BE2C (cell line): ENCODE data around the gene ADAMTS4.

ENCODE experiments used
- DNase-seq: peaks from one replicate; pipeline ENCODE4 v3.0.0-alpha.2; 2020
- H3K27me3 ChIP-seq: fragments of 250-450 bp; sonication (Bioruptor Pico); 2 replicates; pipeline ENCODE4 v1.5.1; 2020; ENCODE audit warnings: mild to moderate bottlenecking
- H3K36me3 ChIP-seq: fragments of 250-450 bp; sonication (Bioruptor Pico); 2 replicates; pipeline ENCODE4 v1.5.1; 2020; ENCODE audit warnings: mild to moderate bottlenecking
- H3K4me1 ChIP-seq: fragments of 250-450 bp; sonication (Bioruptor Pico); 2 replicates; pipeline ENCODE4 v1.5.1; 2020
- H3K4me3 ChIP-seq: 2 replicates; pipeline ENCODE4 v1.5.1; 2011; ENCODE audit warnings: low read depth, low read length
- H3K9me3 ChIP-seq: fragments of 250-450 bp; sonication (Bioruptor Pico); 2 replicates; pipeline ENCODE4 v1.5.1; 2020
- CTCF ChIP-seq: IDR thresholded peaks from 2 replicates; pipeline ENCODE4 v1.5.1; 2012; ENCODE audit warnings: mild to moderate bottlenecking, low read depth, low read length

ADAMTS4 gene

GRCh38 chr1:161165742-161166668 lies 32.8 kb downstream of the ADAMTS4 start, which contains the start of gene PPOX:
Gene PPOX, plus strand, starts transcription at chr1:161166426. Its CDS starts 422 bp downstream, at chr1:161166848.
- peaks cover 7% of the 10 kb centered on the region for H3K36me3 ChIP-seq
- H3K27me3 ChIP-seq, result no peaks in the 10 kb centered on the region
- peak; percentile 96 for DNase-seq
- H3K4me1 ChIP-seq, result no peaks in the 10 kb centered on the region
- TF ChIP-seq CTCF, result peak; percentile 72
- H3K9me3 ChIP-seq, result no peaks in the 10 kb centered on the region
- H3K4me3 ChIP-seq, result peak within 1 kb of the TSS; percentile 84

GRCh38 chr1:161164901-161165610 lies 33.8 kb downstream of the ADAMTS4 start:
- H3K36me3 ChIP-seq, result no peaks in the 10 kb centered on the region; the same call in none of the 2 replicates

GRCh38 chr1:161163793-161164192 lies 35.1 kb downstream of the ADAMTS4 start:
- H3K27me3 ChIP-seq, result no peaks in the 10 kb centered on the region
- H3K4me3 ChIP-seq, result no peak overlapping the region
- TF ChIP-seq CTCF, result no peak
- no peaks in the 10 kb centered on the region; the same call in 1 of the 2 replicates for H3K4me1 ChIP-seq
- no peaks in the 10 kb centered on the region for H3K9me3 ChIP-seq
- H3K36me3 ChIP-seq, result no peaks in the 10 kb centered on the region; the same call in 1 of the 2 replicates
- DNase-seq, result no peak

More at GRCh38 chr1:161164901-161165610, 33.8 kb downstream of the ADAMTS4 start:
- TF ChIP-seq CTCF, result no peak
- peak overlapping the region; percentile 84 for H3K4me3 ChIP-seq
- no peak for DNase-seq
- H3K4me1 ChIP-seq, result no peaks in the 10 kb centered on the region
- H3K27me3 ChIP-seq, result no peaks in the 10 kb centered on the region
- no peaks in the 10 kb centered on the region for H3K9me3 ChIP-seq

- no peaks in the 10 kb centered on the region for H3K9me3 ChIP-seq
- DNase-seq, result no peak
- H3K27me3 ChIP-seq, result no peaks in the 10 kb centered on the region
- H3K4me1 ChIP-seq, result no peaks in the 10 kb centered on the region; the same call in 1 of the 2 replicates
- no peaks in the 10 kb centered on the region; the same call in 1 of the 2 replicates for H3K36me3 ChIP-seq
- no peak overlapping the region for H3K4me3 ChIP-seq
- no peak for TF ChIP-seq CTCF
Observed at GRCh38 chr1:161162806-161163205, 36.0 kb downstream of the ADAMTS4 start.

GRCh38 chr1:161162052-161162451 lies 36.8 kb downstream of the ADAMTS4 start:
- Histone ChIP-seq H3K36me3 (no peaks in the 10 kb centered on the region; the same call in 1 of the 2 replicates), H3K4me1 (no peaks in the 10 kb centered on the region; the same call in 1 of the 2 replicates)
- no peak for DNase-seq

More at GRCh38 chr1:161162052-161162451, 36.8 kb downstream of the ADAMTS4 start:
- Histone ChIP-seq H3K27me3 (no peaks in the 10 kb centered on the region), H3K9me3 (no peaks in the 10 kb centered on the region), H3K4me3 (no peak overlapping the region)
- no peak for TF ChIP-seq CTCF
